ENCODE measurements around the gene PALM3.
"Not testable (repeated sequence)": the region's sequence is repeated elsewhere in the genome, so short reads cannot be mapped to it uniquely, and the experiment has no call there.

PALM3 gene

GRCh38 chr19:14030997-14031718, 30.7 kb downstream of the PALM3 start:
- no peak for DNase-seq

- DNase-seq = no peak
Measured at GRCh38 chr19:14028901-14029300, 33.0 kb downstream of the PALM3 start.

GRCh38 chr19:14027856-14028450, 33.9 kb downstream of the PALM3 start, which contains the start of gene RLN3:
Gene RLN3, plus strand, starts transcription at chr19:14028148. Its CDS starts 57 bp downstream, at chr19:14028205.
- no peak for DNase-seq

GRCh38 chr19:14026652-14027192, 35.2 kb downstream of the PALM3 start:
- not testable (repeated sequence) for DNase-seq

- no peak for DNase-seq
Measured at GRCh38 chr19:14023404-14024235, 38.3 kb downstream of the PALM3 start.

- DNase-seq = no peak
Measured at GRCh38 chr19:14022469-14022868, 39.4 kb downstream of the PALM3 start.

GRCh38 chr19:14021474-14021873, 40.4 kb downstream of the PALM3 start:
- no peak for DNase-seq

- not testable (repeated sequence) for DNase-seq
Measured at GRCh38 chr19:14019739-14020138, 42.1 kb downstream of the PALM3 start.

GRCh38 chr19:14019100-14019499, 42.8 kb downstream of the PALM3 start:
- no peak for DNase-seq

- DNase-seq = no peak
Measured at GRCh38 chr19:14015524-14016035, 46.3 kb downstream of the PALM3 start.

GRCh38 chr19:14012378-14012915, 49.4 kb downstream of the PALM3 start:
- no peak for DNase-seq

GRCh38 chr19:14006766-14007562, 54.9 kb downstream of the PALM3 start:
- no peak for DNase-seq

- DNase-seq = peak; percentile 100
Measured at GRCh38 chr19:14006085-14006765, 55.7 kb downstream of the PALM3 start, which contains the start of gene RFX1. Gene RFX1, minus strand, starts transcription at chr19:14006320. Its CDS starts 12,477 bp downstream, at chr19:13993843.

- DNase-seq = peak; percentile 48
Measured at GRCh38 chr19:14005349-14006084, 56.4 kb downstream of the PALM3 start.

- no peak for DNase-seq
Measured at GRCh38 chr19:14004619-14005348, 57.1 kb downstream of the PALM3 start.

All from DMS79 treated with DMSO at 0.1 percent for 48 hours (cell line).